HG03442 (cell line): ENCODE measurements around the gene EDEM1.

Experiments
- ATAC-seq: cut with Tn5 transposase; IDR thresholded peaks from one replicate; pipeline ENCODE4 v1.9.1; 2021; ENCODE audit warnings: mild to moderate bottlenecking, moderate library complexity; ENCODE audit not compliant: unreplicated experiment

EDEM1 gene

DNA sequence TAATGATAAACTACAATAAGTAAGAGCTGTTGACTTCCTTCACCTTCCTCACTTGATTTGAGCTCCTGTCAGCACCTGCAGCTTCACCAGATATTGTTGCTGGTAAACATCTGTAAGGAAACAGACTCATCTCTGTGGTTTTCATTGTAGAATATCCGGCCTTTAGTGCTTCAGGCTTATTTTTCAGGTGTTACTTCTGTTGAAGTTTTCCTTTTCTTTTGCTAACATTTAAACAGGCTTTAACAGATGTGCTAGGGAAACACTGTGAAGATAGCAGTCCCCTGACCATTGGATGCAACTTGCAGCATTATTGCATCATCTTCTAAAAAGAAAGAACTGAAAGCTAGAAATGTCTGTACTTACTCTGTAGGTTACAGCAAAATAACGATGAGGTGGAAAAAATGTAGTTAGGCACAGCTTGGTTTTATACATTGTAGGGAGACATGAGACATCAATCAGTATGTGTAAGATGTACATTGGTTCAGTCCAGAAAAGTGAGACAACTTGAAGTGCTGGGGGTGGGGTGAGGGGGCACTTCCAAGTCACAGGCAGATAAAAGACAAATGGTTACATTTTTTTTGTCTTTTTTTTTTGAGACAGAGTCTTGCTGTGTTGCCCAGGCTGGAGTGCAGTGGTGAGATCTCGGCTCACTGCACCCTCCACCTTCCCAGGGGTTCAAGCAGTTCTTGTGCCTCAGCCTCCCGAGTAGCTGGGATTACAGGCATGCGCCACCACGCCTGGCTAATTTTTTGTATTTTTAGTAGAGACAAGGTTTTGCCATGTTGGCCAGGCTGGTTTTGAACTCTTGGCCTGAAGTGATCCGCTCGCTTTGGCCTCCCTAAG, 10.2 kb downstream of the EDEM1 start:
- peak; percentile 65 for ATAC-seq

DNA sequence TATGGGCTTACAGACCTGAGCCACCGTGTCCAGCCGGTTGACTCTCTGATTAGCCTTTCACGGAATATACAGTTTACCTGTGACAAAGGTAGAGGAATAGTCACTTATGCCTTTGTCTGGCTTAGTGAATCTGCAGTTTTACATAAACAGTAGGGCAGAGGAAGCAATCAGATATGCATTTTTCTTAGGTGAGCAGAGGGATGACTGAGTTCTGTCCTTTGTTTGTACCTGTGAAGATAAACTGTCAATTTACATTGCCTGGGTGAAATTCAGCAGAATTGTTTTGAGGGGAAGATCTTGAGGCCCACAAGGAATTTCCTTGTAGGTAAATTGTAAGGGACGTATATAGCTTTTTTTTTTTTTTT, 10.8 kb downstream of the EDEM1 start:
- no peak for ATAC-seq

DNA sequence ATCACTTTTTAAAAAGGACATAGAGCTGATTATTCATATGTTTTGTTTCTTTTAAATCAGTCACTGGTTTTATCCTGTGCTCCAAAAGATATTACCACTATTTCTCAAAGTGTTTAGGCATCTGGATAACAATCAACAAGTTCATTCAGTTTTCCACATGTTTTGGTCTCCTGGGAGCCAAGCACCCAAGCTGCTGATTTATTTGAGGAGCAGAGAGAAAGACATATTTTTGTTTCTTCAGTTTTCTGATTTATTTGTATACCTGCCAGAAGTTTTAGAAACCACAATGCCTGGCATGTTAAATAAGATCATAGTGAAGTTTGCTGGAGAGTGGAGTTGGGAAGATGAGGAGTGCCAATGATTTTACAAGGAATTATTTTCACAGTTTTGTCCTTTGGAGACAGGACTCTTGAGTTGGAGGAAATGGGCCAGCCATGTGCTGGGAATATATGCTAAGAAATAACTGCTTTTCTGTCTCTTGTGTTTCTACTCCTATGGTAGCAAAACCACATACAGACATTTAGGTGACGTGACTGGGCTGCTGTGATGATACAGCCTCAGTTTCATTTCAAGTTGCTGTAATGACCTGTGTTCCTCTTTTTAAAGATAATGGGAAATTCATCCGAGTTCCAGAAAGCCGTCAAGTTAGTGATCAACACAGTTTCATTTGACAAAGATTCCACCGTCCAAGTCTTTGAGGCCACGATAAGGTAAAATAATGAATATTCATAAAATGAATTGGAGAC, 11.7 kb downstream of the EDEM1 start:
- peak; percentile 37 for ATAC-seq

DNA sequence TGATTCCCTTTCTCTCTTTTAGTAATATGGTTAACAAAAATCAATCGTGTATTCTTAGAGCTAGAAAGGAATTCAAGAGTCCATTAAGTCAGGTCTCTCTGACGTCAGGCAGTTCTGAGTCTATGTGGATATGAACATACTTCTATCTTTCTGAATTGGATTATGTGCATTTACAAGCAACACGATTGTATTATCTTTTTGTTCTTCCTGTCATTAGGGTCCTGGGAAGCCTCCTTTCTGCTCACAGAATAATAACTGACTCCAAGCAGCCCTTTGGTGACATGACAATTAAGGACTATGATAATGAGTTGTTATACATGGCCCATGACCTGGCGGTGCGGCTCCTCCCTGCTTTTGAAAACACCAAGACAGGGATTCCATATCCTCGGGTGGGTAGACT, 14.0 kb downstream of the EDEM1 start:
- no peak for ATAC-seq

- no peak for ATAC-seq
Measured at GRCh38 chr3:5202222-5202621, 14.7 kb downstream of the EDEM1 start.

DNA sequence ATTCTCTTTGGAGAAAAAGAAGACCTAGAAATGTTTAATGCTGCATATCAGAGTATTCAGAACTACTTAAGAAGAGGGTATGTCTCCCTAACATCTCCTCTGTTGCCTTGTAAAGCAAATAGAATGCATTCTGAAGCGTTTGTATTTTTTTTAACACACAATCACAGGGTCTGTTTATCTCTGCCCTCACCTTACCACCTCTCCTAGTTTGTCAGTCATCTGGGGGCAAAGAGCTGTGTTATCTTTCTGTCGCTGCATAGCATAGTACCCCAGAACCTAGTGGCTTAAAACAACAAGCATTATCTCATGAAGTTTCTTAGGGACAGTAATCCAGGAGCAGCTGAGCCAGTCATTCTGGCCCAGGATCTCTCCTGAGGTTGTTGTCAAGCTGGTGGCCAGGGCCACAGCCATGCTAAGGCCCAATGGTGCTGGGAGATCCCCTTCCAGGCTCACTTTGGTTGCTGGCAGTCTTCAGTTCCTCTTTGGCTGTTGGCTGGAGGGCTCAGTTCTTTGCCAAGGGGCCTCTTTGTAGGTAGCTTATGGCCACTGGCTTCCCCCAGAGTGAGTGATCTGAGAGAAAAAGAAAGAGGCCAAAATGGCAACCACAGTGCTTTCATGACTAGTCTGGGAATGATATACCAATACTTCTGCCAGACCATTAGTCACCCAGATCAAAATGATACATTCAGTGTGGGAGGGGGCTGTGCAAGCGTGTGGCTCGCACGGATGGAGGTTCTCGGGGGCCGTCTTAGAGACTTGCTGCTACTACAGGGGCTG, 17.8 kb downstream of the EDEM1 start:
- peak; percentile 99 for ATAC-seq

- no peak for ATAC-seq
Measured at GRCh38 chr3:5210926-5211325, 23.4 kb downstream of the EDEM1 start.

DNA sequence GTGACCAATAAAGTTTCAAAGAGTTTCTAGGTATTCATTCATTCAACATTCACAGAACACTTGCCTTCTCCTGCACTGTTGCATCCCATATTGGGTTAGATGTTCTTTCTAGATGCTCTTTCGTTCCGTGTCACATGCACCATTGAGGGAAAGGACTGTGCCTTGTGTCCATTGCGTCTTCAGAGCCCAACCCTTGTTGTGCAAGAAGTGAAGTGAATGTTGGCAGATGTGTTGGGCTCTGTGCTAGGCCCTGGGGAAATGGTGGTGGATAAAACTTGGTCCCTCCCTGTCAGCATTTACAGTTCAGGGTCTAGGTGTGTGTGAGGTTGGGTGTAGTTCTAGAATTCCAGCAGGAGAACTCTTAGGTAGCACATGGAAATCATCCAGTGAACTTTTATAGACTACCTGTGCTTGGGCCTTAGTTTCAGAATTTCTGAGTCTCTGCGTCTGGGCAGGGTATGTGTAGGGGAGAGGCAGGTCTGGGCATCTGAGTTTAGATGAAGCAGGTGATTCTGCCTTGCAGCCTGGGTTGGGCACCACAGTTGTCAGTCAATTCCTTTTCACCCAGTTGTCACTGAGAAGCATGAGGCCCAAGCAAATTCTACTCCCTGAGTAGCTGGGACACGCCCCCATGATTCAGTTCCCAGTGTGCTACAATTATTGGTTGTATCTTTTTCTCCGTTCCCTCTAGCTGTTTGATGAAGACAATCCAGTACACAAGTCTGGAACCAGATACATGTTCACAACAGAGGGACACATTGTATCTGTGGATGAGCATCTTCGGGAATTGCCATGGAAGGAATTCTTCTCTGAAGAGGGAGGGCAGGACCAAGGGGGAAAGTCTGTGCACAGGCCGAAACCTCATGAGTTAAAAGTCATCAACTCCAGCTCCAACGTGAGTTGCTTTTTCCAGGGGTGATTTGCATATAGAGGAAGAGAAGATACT, 25.4 kb downstream of the EDEM1 start:
- no peak for ATAC-seq

- no peak for ATAC-seq
Measured at GRCh38 chr3:5213574-5213966, 26.1 kb downstream of the EDEM1 start.

DNA sequence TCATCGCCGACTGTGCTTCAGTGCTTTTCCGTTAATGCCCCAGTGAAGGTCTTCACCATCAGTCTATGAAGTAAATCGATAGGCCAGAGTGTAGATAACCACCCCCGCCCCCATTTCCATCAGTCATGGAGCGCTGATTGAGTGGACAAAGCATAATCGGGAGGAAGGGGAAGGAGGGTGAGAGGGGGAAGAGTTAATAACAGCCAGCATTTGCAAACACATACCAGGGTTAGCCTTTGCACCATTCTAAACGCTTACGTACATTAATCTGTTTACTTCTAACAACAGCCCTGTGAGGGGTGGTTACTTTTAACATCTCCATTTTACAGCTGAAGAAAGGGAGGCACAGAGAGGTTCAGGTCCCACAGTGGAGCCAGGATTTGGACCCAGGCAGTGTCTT, 26.8 kb downstream of the EDEM1 start:
- ATAC-seq: no peak

DNA sequence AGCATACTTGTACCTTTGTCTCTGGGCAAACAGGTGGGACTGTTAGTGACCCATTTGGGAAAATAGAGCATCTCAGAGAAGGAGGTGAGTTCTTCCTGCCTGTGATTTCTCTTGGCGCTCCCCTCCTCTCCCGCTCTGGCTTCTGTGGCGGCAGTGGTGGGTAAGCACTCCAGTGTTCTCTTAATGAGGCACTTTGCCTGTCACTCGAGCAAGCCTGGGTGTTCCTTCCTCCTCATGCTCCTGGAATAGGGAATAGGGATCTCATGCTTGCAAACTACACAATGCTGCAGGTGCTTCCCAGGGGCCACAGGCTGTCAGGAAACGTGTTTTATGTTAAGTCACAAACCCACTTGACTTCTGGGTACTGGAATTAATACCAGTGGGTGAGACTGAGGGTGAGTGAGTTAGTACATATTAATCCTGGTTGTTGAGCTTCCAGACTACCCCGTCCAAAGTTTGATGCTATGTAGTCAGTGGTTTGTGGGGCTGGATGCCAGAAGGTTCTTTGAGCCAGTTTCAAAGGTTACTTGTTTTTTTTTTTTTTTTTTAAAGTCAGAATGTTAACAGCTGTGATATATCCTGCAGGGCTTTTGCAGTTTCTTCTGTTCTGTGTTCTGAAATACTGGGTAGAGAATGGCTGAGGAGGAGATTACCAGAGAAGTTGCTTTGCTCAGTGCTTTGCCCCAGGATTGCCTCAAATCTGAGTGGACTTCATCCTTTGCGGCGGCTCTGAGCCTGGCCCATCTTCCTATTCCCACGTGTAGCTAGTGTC, 30.5 kb downstream of the EDEM1 start:
- no peak for ATAC-seq

- no peak for ATAC-seq
Measured at GRCh38 chr3:5218815-5219214, 31.3 kb downstream of the EDEM1 start.

DNA sequence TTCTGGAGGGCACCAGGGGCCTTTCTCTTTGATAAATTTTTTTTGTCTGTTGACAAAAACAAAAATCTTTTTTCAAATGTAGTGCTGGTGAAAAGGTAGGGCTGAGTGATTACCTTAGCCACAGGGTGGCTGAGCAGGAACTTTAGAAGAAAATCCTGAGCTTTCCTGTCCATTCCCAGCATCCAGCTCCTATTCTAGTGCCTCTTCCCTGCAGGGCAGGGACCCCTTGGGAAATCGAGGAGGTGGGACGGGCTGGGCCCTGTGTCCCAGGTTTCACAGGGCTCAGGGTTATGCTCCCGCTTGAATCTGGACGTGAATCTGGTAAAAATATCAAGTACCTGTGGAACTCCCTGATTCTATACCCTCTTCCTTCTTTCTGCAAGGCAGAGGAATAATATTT, 31.7 kb downstream of the EDEM1 start:
- ATAC-seq: no peak

DNA sequence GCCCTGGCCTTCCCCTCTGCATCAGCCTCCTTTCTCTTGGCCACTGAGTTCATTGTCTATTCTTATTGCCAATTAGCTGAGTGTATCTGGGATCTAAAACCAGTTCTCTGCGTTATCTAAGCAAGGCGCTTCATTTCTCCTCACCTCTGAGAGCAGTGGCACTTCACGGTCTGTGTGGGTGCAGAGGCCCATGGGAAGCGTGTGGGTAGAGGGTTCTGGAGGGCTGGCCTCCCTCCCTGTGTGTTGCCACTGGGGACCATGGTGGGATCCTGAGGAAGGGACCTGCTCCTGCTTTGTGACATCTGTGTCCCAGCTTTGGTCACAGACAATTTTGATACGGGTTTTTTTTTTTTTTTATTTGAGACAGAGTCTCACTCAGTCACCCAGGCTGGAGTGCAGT, 32.7 kb downstream of the EDEM1 start:
- no peak for ATAC-seq

DNA sequence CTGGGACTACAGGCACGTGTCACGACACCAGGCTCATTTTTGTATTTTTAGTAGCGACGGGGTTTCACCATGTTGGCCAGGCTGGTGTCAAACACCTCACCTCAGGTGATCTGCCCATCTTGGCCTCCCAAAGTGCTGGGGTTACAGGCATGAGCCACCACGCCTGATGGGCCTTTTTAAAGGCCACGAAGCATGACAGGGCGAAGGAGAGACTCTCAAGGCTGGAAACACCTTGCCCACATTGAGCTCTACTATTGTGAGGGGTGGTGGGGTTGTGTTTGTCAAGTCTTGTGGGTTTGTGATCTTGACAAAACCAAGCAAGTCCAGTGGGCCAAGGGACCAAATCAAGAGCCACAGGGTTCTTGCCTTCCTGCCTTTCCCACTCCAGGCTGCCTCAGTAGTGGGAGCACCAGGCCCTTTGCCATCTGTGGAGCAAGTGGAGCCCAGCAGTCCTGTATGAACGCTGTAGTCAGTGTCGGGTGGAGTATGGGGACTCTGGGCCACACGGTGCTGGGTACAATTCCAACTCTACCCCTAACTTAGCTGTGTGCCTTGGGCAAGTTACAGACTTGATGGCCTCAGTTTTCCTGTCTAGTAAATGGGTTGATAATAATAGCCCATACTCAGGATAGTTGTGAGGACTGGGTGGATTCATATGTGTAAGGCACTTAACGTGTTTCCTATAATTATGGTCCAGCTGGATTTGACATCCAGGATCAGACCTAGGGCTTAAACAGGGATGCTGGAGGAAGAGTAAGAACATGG, 33.3 kb downstream of the EDEM1 start:
- no peak for ATAC-seq

- ATAC-seq: no peak
Measured at GRCh38 chr3:5221701-5222100, 34.2 kb downstream of the EDEM1 start.

GRCh38 chr3:5222283-5223005, 34.9 kb downstream of the EDEM1 start:
- no peak for ATAC-seq

GRCh38 chr3:5226783-5227182, 39.3 kb downstream of the EDEM1 start:
- no peak for ATAC-seq
